Adrenal gland (tissue), 12 donors: Measurements from ENCODE around the gene UROC1. TPM values are rescaled to one million over a fixed set of nuclear protein-coding genes. Genes with fewer than 3 reads are reported as not detected.
A peak's percentile ranks its signal among the peaks of the same experiment; 100 is the strongest.

Source experiments
- DNase-seq, 7 donors: peaks; one replicate each; pipeline ENCODE4 v3.0.0-alpha.2; 2019 to 2020
- H3K27ac ChIP-seq, 5 donors: fragments of 200-600 bp; sonication (generic) in 4 of 5; 1 replicate in 3 of 5; 2 replicates in 2 of 5; pipeline versions ENCODE4 v1.5.1 to v1.8.0; 2016 to 2020; ENCODE audit warnings: mild to moderate bottlenecking in 1 of 5
- H3K27me3 ChIP-seq: fragments of 200-600 bp; 2 replicates; pipeline ENCODE4 v1.8.0; 2021
- H3K36me3 ChIP-seq, 2 donors: fragments of 200-600 bp; replicated peaks in 1 of 2; 1 replicate in 1 of 2; 2 replicates in 1 of 2; pipeline versions ENCODE4 v1.5.1 to v1.8.0; 2018 to 2022
- H3K4me1 ChIP-seq, 2 donors: fragments of 200-600 bp; replicated peaks in 1 of 2; 1 replicate in 1 of 2; 2 replicates in 1 of 2; pipeline versions ENCODE4 v1.5.1 to v1.8.0; 2018 to 2021
- H3K4me3 ChIP-seq, 4 donors: fragments of 200-600 bp; sonication (generic) in 3 of 4; one replicate each; pipeline ENCODE4 v1.5.1; 2016 to 2018
- H3K9me3 ChIP-seq, 3 donors: fragments of 200-600 bp; sonication (generic) in 1 of 3; replicated peaks in 1 of 3; 1 replicate in 2 of 3; 2 replicates in 1 of 3; pipeline versions ENCODE4 v1.5.1 to v1.8.0; 2016 to 2021
- CTCF ChIP-seq, 6 experiments: fragments of 450-650 bp in 4 of 6; fragments of 200-600 bp in 2 of 6; sonication (generic) in 1 of 6; IDR thresholded peaks; 1 replicate in 5 of 6; 2 replicates in 1 of 6; pipeline versions ENCODE4 v1.5.1 to v1.8.0; 2016 to 2021; ENCODE audit warnings: antibody characterized with exemption in 6 of 6, mild to moderate bottlenecking in 2 of 6, moderate library complexity in 1 of 6
- POLR2A ChIP-seq, 2 donors: fragments of 450-650 bp; IDR thresholded peaks; one replicate each; pipeline ENCODE4 v1.6.1; 2017; ENCODE audit warnings: antibody characterized with exemption in 2 of 2, mild to moderate bottlenecking in 2 of 2, moderate library complexity in 1 of 2
- WGBS, 4 donors: extraction: QIAGEN DNeasy Blood & Tissue Kit in 2 of 4; methylation state at CpG; one replicate each; pipeline versions ENCODE4 v1.1.5 to v1.1.7; 2013 to 2017; 5-methylcytosine and 5-hydroxymethylcytosine counted together
- intact Hi-C, 2 donors: fragments of 100-400 bp; cut with DNase I; formaldehyde crosslinking; loops; one replicate each; pipeline versions ENCODE4 v1.14.1 to v1.15.0; 2022 to 2023
- polyA plus RNA-seq, 3 donors: library from polyadenylated mRNA; stranded (reverse); fragments of 200-250 nt in 2 of 3; fragments of 350-450 nt in 1 of 3; fragmentation: Illumina TruSeq in 1 of 3; extraction: RNeasy Lipid Tissue Mini Kit (QIAGEN cat#74804) in 1 of 3; gene quantifications; one replicate each; pipeline ENCODE4 v1.2.3, GENCODE V29; 2013 to 2014
- total RNA-seq, 9 donors: library from RNA; depleted of rRNA in 4 of 9; stranded (reverse); fragments of >200 nt in 4 of 9; fragments of 120-200 nt in 1 of 9; fragmentation: NEBNext Ultra II Directional in 1 of 9; extraction: Animal tissue kit (Norgen Biotek cat#: 25700) in 1 of 9; gene quantifications; one replicate each; pipeline versions ENCODE4 v1.1.0 to v1.2.4, GENCODE V29; 2013 to 2023
- donor health status: healthy with polysubstance abuse.
- donor health status: Bipolar disorder and iron deficiency.
- donor health status: DM: yes; HTN: yes; CAD: no.
- donor health status: DM: no; HTN: no; CAD: no.
- donor health status: DM: no; HTN: no; CAD: no.
- donor health status: DM: yes; HTN: yes; CAD: no.

Gene UROC1
- total and polyA plus RNA-seq, 12 donors = under 0.01 to 0.22 (median 0.04) TPM; not detected in 8

DNA sequence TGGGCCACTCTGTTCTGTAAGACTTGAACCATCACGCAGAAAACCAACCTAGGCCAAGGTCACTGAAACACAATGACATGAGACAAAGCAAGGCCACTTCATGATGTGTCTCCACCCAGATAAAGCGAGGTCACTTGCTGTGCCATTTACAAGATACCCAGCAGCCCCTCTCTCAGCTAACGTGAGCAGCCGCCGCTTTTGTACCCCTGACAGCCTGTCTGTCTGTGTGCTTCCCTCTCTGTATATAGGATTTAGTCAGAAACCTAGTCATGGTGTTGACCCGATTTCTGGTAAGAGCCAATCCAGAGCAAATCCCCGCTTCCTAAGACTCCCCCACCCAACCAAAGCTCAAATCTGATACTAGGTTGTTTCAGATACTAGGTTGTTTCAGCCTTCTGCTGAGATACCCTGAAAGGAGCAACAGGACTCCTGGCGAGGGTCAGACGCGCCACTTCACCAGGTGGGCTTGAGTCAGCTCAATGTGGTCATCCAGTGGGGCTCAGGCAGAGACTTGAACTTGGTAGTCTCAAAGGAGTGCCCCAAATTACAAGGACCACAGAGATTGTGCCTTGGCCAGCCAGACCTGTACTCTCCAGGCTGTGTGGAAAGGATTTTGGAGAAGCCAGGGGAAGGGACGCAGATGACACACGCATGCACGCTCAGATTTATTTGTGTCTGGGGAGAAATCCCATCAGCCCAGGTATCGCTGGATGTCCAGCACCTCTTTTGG, 38.8 kb downstream of the UROC1 start:
- no peaks in the 10 kb centered on the region for H3K36me3 ChIP-seq
- no peak for TF ChIP-seq POLR2A (IDR thresholded peaks at IDR 0.05)
- H3K27ac ChIP-seq = no peak overlapping the region
- DNase-seq = peak in 1 of 7 donors; percentile 18
- H3K27me3 ChIP-seq = no peaks in the 10 kb centered on the region
- peaks cover 11 to 18% of the 10 kb centered on the region in 2 donors for H3K4me1 ChIP-seq
- no peaks in the 10 kb centered on the region for H3K9me3 ChIP-seq
- intact Hi-C loops = no loop called here
- no peak overlapping the region for H3K4me3 ChIP-seq
- WGBS, 4 donors = 83 to 90% (median 87%) methylated on average over 8 to 14 of the region's 14 CpGs

DNA sequence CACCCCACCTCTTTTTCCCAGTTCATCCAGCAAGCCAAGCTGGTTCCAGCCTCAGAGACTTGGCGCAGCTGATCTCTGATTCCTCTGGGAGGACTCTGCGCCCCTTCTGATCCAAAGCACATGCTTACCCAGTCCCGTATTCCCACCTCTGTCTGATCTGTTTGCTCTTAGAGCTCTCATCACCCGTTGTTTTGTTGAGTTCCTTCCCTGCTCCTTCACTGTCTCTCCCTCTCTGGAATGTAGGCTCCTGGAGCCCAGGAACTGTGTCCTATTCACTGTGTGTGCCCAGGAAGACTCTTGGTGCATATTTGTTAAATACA, 40.6 kb downstream of the UROC1 start:
- Histone ChIP-seq H3K36me3 (peaks cover 0 to under 1% of the 10 kb centered on the region in 2 donors), H3K9me3 (no peaks in the 10 kb centered on the region), H3K4me3 (no peak overlapping the region), H3K27me3 (no peaks in the 10 kb centered on the region), H3K4me1 (peaks cover 29 to 35% of the 10 kb centered on the region in 2 donors), H3K27ac (no peak overlapping the region)
- peak in 1 of 7 donors; percentile 16 for DNase-seq
- intact Hi-C loops = no loop called here
- WGBS, 4 donors = 67 to 79% (median 74%) methylated on average over 4 of the region's 4 CpGs
- TF ChIP-seq CTCF (IDR thresholded peaks at IDR 0.05) (no peak), POLR2A (IDR thresholded peaks at IDR 0.05) (no peak)

- Histone ChIP-seq H3K4me1 (peaks cover 31 to 41% of the 10 kb centered on the region in 2 donors), H3K27me3 (no peaks in the 10 kb centered on the region), H3K4me3 (peak overlapping the region in 3 of 4 donors; percentile 22 to 87 (median 71)), H3K36me3 (peaks cover 0 to 7% of the 10 kb centered on the region in 2 donors), H3K9me3 (no peaks in the 10 kb centered on the region), H3K27ac (peak overlapping the region in 4 of 5 donors; percentile 86 to 99 (median 90))
- peak in 5 of 7 donors; percentile 68 to 86 (median 75) for DNase-seq
- intact Hi-C loops = no loop called here
- TF ChIP-seq CTCF (IDR thresholded peaks at IDR 0.05) (peak in 2 of 6 experiments; percentile 13 to 16), POLR2A (IDR thresholded peaks at IDR 0.05) (peak in 1 of 2 donors; percentile 28)
- WGBS, 4 donors = 14 to 55% (median 21%) methylated on average over 16 to 56 of the region's 66 CpGs
Measured at GRCh38 chr3:126476166-126477060, 41.2 kb downstream of the UROC1 start.

GRCh38 chr3:126475413-126476114, 42.0 kb downstream of the UROC1 start, which contains the start of gene ZXDC:
ZXDC (minus strand) TSS chr3:126475891; CDS start chr3:126475865, 26 bp downstream.
- Histone ChIP-seq H3K36me3 (peaks cover 0 to 15% of the 10 kb centered on the region in 2 donors), H3K4me3 (peak within 1 kb of the TSS in 3 of 4 donors; percentile 37 to 87 (median 71)), H3K27ac (peak within 1 kb of the TSS; percentile 20 to 99 (median 95)), H3K27me3 (no peaks in the 10 kb centered on the region), H3K9me3 (no peaks in the 10 kb centered on the region), H3K4me1 (peaks cover 31 to 43% of the 10 kb centered on the region in 2 donors)
- intact Hi-C loops = no loop called here
- WGBS, 4 donors = 0 to 1% (median 0%) methylated on average over 14 to 112 of the region's 112 CpGs; no CpG with 5 or more reads in 1 of the 4 donors
- TF ChIP-seq POLR2A (IDR thresholded peaks at IDR 0.05) = peak; percentile 92 to 94
- TF ChIP-seq CTCF (IDR thresholded peaks at IDR 0.05) = peak in 3 of 6 experiments; percentile 32 to 44 (median 43)
- DNase-seq = peak; percentile 93 to 97 (median 96)
